Measurements from ENCODE around the gene R3HDM4.

DNA sequence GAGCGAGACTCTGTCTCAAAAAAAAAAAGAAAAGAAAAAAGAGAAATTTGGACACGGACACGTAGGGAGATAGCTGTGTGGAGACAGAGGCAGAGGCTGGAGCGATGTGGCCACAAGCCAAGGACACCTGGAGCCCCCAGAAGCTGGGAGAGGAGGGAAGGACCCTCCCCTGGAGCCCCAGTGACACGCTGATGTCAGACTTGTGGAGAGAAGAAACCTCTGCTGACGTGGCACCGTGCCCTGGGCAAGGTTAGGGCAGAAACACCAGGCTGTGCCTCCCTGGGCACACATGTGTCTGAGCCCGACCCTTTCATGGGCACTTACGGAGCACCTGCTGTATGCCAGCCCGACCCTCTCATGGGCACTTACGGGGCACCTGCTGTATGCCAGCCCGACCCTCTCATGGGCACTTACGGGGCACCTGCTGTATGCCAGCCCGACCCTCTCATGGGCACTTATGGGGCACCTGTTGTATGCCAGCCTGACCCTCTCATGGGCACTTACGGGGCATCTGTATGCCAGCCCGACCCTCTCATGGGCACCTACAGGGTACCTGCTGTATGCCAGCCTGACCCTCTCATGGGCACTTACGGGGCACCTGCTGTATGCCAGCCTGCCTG lies 30.6 kb upstream of the R3HDM4 start:
- TF ChIP-seq POLR2A (IDR thresholded peaks at IDR 0.05; ENCODE audit: low read depth, low read length) = no peak
- TF ChIP-seq POU2F2 (IDR thresholded peaks at IDR 0.05; ENCODE audit: low read depth, low read length) = no peak
- no peak for TF ChIP-seq POLR2AphosphoS5 (IDR thresholded peaks at IDR 0.05; ENCODE audit: low read depth, low read length)
- no peak for TF ChIP-seq TAF1 (IDR thresholded peaks at IDR 0.05; ENCODE audit: low read depth, low read length)
- TF ChIP-seq SPI1 (IDR thresholded peaks at IDR 0.05; ENCODE audit: low read depth, low read length) = no peak
- TF ChIP-seq PAX5 (IDR thresholded peaks at IDR 0.05; ENCODE audit: insufficient read depth, low read length, severe bottlenecking) = no peak
